Ovary (tissue), 9 donors: ENCODE measurements around the gene DOP1A. TPM values are rescaled to one million over a fixed set of nuclear protein-coding genes. Genes with fewer than 3 reads are reported as not detected.

Experiments used
- DNase-seq, 5 donors: peaks; one replicate each; pipeline ENCODE4 v3.0.0-alpha.2; 2019 to 2020
- H3K27ac ChIP-seq, 2 donors: fragments of 200-600 bp; one replicate each; pipeline versions ENCODE4 v1.5.1 to v1.8.0; 2019 to 2022
- H3K27me3 ChIP-seq: fragments of 200-600 bp; one replicate; pipeline ENCODE4 v1.8.0; 2022
- H3K36me3 ChIP-seq: fragments of 200-600 bp; sonication (generic); one replicate; pipeline ENCODE4 v1.5.1; 2019
- H3K4me1 ChIP-seq: one replicate; pipeline ENCODE4 v1.8.1; 2013; ENCODE audit warnings: mild to moderate bottlenecking, moderate library complexity; ENCODE audit not compliant: insufficient read depth
- H3K4me3 ChIP-seq: fragments of 200-600 bp; sonication (generic); one replicate; pipeline ENCODE4 v1.5.1; 2017
- H3K9me3 ChIP-seq, 2 donors: fragments of 200-600 bp in 1 of 2; sonication (generic) in 1 of 2; one replicate each; pipeline versions ENCODE4 v1.5.1 to v1.8.1; 2013 to 2019; ENCODE audit warnings: mild to moderate bottlenecking in 1 of 2, moderate library complexity in 1 of 2
- EP300 ChIP-seq: sonication (generic); formaldehyde crosslinking; IDR thresholded peaks from one replicate; pipeline ENCODE4 v1.6.1; 2017; ENCODE audit warnings: antibody characterized with exemption
- POLR2A ChIP-seq: fragments of 450-650 bp; IDR thresholded peaks from one replicate; pipeline ENCODE4 v1.6.1; 2017; ENCODE audit warnings: antibody characterized with exemption, mild to moderate bottlenecking, moderate library complexity
- WGBS, 3 donors: extraction: QIAGEN DNeasy Blood & Tissue Kit in 1 of 3; methylation state at CpG; one replicate each; pipeline versions ENCODE4 v1.1.5 to v1.1.7; 2013 to 2017; 5-methylcytosine and 5-hydroxymethylcytosine counted together
- intact Hi-C, 4 donors: fragments of 100-400 bp; cut with DNase I; formaldehyde crosslinking; loops; one replicate each; pipeline versions ENCODE4 v1.11.0 to v1.15.1; 2022 to 2023
- polyA plus RNA-seq, 2 donors: library from polyadenylated mRNA; stranded (reverse); fragments of 200-250 nt in 1 of 2; fragments of 350-450 nt in 1 of 2; fragmentation: Illumina TruSeq in 1 of 2; extraction: RNeasy Lipid Tissue Mini Kit (QIAGEN cat#74804) in 1 of 2; gene quantifications; one replicate each; pipeline ENCODE4 v1.2.3, GENCODE V29; 2013 to 2014
- total RNA-seq, 7 donors: library from RNA; depleted of rRNA in 2 of 7; stranded (reverse); fragments of >200 nt in 2 of 7; fragmentation: NEBNext Ultra II Directional in 3 of 7; extraction: Animal tissue kit (Norgen Biotek cat#: 25700) in 3 of 7; gene quantifications; one replicate each; pipeline versions ENCODE4 v1.1.0 to v1.2.4, GENCODE V29; 2016 to 2023
- TF ChIP-seq, protein P1 (sequence below), 3 donors: fragments of 450-650 bp in 2 of 3; fragments of 200-600 bp in 1 of 3; IDR thresholded peaks; one replicate each; pipeline versions ENCODE4 v1.5.1 to v1.8.0; 2016 to 2022; ENCODE audit warnings: antibody characterized with exemption in 3 of 3, mild to moderate bottlenecking in 1 of 3
- donor health status: DM: no; HTN: no; CAD: no; lungs with moderate emphysema.
- donor health status: DM: no; HTN: no; CAD: no.
- donor health status: Bipolar disorder and iron deficiency.
- donor health status: DM: yes; HTN: yes; CAD: no.
- donor health status: DM: no; HTN: no; CAD: no.
- donor health status: DM: yes; HTN: yes; CAD: no.

DOP1A gene
- total and polyA plus RNA-seq, 9 donors = 7.8 to 32.9 (median 26.6) TPM

DNA sequence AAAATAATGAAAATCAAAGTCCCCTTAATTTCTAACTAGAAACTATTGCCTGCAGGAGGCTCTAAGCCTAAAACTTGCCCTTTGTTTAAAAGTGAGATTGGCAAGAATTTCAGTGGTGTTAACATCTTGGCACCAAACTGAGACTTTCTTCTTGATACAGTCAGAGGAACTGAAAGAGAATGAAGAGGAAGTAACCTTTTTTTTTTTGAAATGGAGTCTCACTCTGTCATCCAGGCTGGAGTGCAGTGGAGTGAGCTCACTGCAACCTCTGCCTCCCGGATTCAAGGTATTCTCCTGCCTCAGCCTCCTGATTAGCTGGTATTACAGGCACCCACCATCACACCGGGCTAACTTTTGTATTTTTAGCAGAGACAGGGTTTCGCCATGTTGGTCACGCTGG, 3.6 kb downstream of the DOP1A start:
- Histone ChIP-seq H3K27me3 (no peaks in the 10 kb centered on the region), H3K4me1 (no peaks in the 10 kb centered on the region), H3K9me3 (no peaks in the 10 kb centered on the region), H3K27ac (no peak overlapping the region), H3K4me3 (no peak overlapping the region), H3K36me3 (no peaks in the 10 kb centered on the region)
- DNase-seq = no peak
- intact Hi-C loops = loop anchor here in 1 of 4 donors (10.0 kb wide), 1 partner anchor 124 kb away; the partner anchor contains the start of genes PGM3 and RWDD2A
- TF ChIP-seq EP300 (no peak), POLR2A (no peak)
- TF ChIP-seq, protein P1, sequence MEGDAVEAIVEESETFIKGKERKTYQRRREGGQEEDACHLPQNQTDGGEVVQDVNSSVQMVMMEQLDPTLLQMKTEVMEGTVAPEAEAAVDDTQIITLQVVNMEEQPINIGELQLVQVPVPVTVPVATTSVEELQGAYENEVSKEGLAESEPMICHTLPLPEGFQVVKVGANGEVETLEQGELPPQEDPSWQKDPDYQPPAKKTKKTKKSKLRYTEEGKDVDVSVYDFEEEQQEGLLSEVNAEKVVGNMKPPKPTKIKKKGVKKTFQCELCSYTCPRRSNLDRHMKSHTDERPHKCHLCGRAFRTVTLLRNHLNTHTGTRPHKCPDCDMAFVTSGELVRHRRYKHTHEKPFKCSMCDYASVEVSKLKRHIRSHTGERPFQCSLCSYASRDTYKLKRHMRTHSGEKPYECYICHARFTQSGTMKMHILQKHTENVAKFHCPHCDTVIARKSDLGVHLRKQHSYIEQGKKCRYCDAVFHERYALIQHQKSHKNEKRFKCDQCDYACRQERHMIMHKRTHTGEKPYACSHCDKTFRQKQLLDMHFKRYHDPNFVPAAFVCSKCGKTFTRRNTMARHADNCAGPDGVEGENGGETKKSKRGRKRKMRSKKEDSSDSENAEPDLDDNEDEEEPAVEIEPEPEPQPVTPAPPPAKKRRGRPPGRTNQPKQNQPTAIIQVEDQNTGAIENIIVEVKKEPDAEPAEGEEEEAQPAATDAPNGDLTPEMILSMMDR (IDR thresholded peaks at IDR 0.05) = no peak
- WGBS, 3 donors = 87 to 95% (median 88%) methylated on average over 4 of the region's 4 CpGs

DNA sequence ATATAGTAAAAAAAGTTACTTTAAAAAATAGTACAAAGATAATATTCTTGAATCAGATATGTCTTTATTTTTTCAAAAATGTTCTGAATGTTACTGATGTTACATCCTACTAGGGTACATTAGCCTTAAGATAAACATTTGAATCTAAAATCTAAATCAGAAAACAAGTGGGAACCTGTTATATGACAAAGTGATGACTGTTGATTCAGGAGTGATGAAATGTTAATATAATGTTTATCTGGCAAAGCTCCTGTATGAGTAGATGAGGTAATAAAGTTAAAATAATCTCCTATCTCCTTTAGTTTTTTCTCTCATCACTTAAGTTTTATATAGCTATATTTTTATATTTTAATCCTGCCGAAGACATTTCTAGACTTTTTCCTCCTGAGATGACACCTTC, 4.2 kb downstream of the DOP1A start:
- Histone ChIP-seq H3K27me3 (no peaks in the 10 kb centered on the region), H3K4me3 (no peak overlapping the region), H3K9me3 (no peaks in the 10 kb centered on the region), H3K36me3 (no peaks in the 10 kb centered on the region), H3K4me1 (no peaks in the 10 kb centered on the region), H3K27ac (no peak overlapping the region)
- TF ChIP-seq, protein P1 (IDR thresholded peaks at IDR 0.05) = no peak
- TF ChIP-seq POLR2A = no peak
- TF ChIP-seq EP300 = no peak
- WGBS, 3 donors = 80 to 90% (median 83%) methylated on average over 1 of the region's 1 CpG
- intact Hi-C loops = loop anchor here in 1 of 4 donors (10.0 kb wide), 1 partner anchor 123 kb away; the partner anchor contains the start of genes PGM3 and RWDD2A
- no peak for DNase-seq

DNA sequence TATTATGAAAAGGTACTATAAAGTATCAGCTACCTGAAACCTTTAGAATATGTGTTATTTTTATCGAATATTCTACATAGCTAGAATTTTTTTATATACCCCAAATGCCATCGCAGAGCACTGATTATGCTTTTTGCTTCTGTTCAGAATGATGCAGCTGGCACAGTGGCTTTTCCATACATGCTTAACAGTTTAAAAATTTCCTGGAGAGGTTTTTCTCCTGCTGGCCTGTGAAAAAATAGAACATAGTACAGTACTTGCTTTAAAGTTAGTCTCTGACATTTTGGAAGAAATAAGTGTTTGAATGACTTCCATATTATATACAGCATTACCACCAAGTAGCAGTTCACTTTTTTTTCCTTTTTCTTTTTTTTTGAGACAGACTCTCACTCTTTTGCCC, 5.3 kb downstream of the DOP1A start:
- intact Hi-C loops = loop anchor here in 1 of 4 donors (10.0 kb wide), 1 partner anchor 122 kb away; the partner anchor contains the start of genes PGM3 and RWDD2A
- Histone ChIP-seq H3K36me3 (no peaks in the 10 kb centered on the region), H3K4me1 (no peaks in the 10 kb centered on the region), H3K9me3 (no peaks in the 10 kb centered on the region), H3K27me3 (no peaks in the 10 kb centered on the region), H3K27ac (no peak overlapping the region), H3K4me3 (no peak overlapping the region)
- TF ChIP-seq EP300 (no peak), POLR2A (no peak)
- TF ChIP-seq, protein P1 (IDR thresholded peaks at IDR 0.05) = no peak
- DNase-seq = no peak
- WGBS, 3 donors = 88 to 93% (median 93%) methylated on average over 2 of the region's 2 CpGs

DNA sequence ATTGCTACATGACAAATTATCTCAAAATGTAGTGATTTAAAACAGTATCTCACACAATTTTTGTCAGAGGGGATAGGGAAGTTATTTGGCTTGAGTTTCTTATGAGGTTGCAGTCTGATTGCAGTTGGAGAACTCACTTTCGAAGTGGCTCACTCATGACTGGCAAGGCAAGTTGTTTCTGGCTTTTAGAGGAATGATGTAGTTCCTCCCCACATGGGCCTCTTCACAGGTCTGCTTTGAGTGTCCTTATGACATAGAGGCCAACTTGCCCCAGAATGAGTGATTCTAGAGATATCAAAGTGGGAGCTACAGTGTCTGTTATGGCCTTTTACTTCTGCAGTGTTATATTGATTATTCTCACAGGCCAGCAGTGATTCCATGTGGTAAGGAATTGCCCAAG, 6.1 kb downstream of the DOP1A start:
- Histone ChIP-seq H3K4me1 (no peaks in the 10 kb centered on the region), H3K27me3 (no peaks in the 10 kb centered on the region), H3K4me3 (no peak overlapping the region), H3K36me3 (no peaks in the 10 kb centered on the region), H3K27ac (no peak overlapping the region), H3K9me3 (no peaks in the 10 kb centered on the region)
- DNase-seq = no peak
- TF ChIP-seq POLR2A = no peak
- TF ChIP-seq EP300 = no peak
- TF ChIP-seq, protein P1 (IDR thresholded peaks at IDR 0.05) = no peak
- 82 to 100% (median 98%) methylated on average over 1 of the region's 1 CpG for WGBS, 3 donors
- intact Hi-C loops = loop anchor here in 1 of 4 donors (10.0 kb wide), 1 partner anchor 121 kb away; the partner anchor contains the start of genes PGM3 and RWDD2A
